Small intestine (tissue), 16 donors: ENCODE measurements around the gene SCNN1B. TPM values are rescaled to one million over a fixed set of nuclear protein-coding genes. Genes with fewer than 3 reads are reported as not detected.
"Not testable (repeated sequence)": the region's sequence is repeated elsewhere in the genome, so short reads cannot be mapped to it uniquely, and the experiment has no call there.

Source experiments
- DNase-seq, 2 donors: peaks; one replicate each; pipeline versions ENCODE4 v3.0.0 to v3.0.0-alpha.2; 2013
- FAIRE-seq: peaks from 2 replicates; lab custom pipeline; 2012; peaks lifted over from hg19 to GRCh38; lab: Jason Lieb, UNC
- H3K27ac ChIP-seq, 3 donors: one replicate each; pipeline ENCODE4 v1.5.1; 2013; ENCODE audit warnings: low read length in 2 of 3, mild to moderate bottlenecking in 2 of 3, control low read depth in 1 of 3, inconsistent platforms in 1 of 3, low read depth in 1 of 3, moderate library complexity in 1 of 3
- H3K27me3 ChIP-seq, 3 donors: one replicate each; pipeline ENCODE4 v1.6.1; 2013; ENCODE audit warnings: low read length in 3 of 3, inconsistent platforms in 1 of 3; ENCODE audit not compliant: control insufficient read depth in 3 of 3, insufficient read depth in 3 of 3
- H3K36me3 ChIP-seq, 3 donors: one replicate each; pipeline ENCODE4 v1.6.1; 2013; ENCODE audit warnings: low read length in 3 of 3, inconsistent platforms in 1 of 3, low read depth in 1 of 3, mild to moderate bottlenecking in 1 of 3, moderate library complexity in 1 of 3; ENCODE audit not compliant: control insufficient read depth in 3 of 3, insufficient read depth in 2 of 3
- H3K4me1 ChIP-seq, 3 donors: one replicate each; pipeline ENCODE4 v1.6.1; 2013; ENCODE audit warnings: low read length in 2 of 3, inconsistent platforms in 1 of 3, low read depth in 1 of 3, mild to moderate bottlenecking in 1 of 3, moderate library complexity in 1 of 3; ENCODE audit not compliant: control insufficient read depth in 3 of 3, insufficient read depth in 2 of 3
- H3K4me3 ChIP-seq, 3 donors: one replicate each; pipeline ENCODE4 v1.5.1; 2013; ENCODE audit warnings: low read length in 3 of 3, control low read depth in 1 of 3, inconsistent platforms in 1 of 3, low read depth in 1 of 3, mild to moderate bottlenecking in 1 of 3, moderate library complexity in 1 of 3
- H3K9me3 ChIP-seq, 2 donors: one replicate each; pipeline ENCODE4 v1.6.1; 2013; ENCODE audit warnings: low read depth in 1 of 2, low read length in 1 of 2; ENCODE audit not compliant: control insufficient read depth in 2 of 2, insufficient read depth in 1 of 2
- WGBS, 3 donors: extraction: QIAGEN DNeasy Blood & Tissue Kit; methylation state at CpG; one replicate each; pipeline ENCODE4 v1.1.7; 2013; 5-methylcytosine and 5-hydroxymethylcytosine counted together
- long read RNA-seq, 10 donors: transcript quantifications; one replicate each; lab custom pipeline, GENCODE V29; 2026
- polyA plus RNA-seq, 4 donors: library from polyadenylated mRNA; stranded (reverse) in 3 of 4; unstranded in 1 of 4; fragments of 200-250 nt in 3 of 4; fragments of 120-200 nt in 1 of 4; gene quantifications; one replicate each; pipeline versions ENCODE4 v1.2.1 to v1.2.3, GENCODE V29; 2013
- donor health status: healthy with polysubstance abuse.
- donor health status: control.
- donor health status: control.
- donor health status: Bipolar disorder and iron deficiency.
- donor health status: healthy.

SCNN1B gene, protein sequence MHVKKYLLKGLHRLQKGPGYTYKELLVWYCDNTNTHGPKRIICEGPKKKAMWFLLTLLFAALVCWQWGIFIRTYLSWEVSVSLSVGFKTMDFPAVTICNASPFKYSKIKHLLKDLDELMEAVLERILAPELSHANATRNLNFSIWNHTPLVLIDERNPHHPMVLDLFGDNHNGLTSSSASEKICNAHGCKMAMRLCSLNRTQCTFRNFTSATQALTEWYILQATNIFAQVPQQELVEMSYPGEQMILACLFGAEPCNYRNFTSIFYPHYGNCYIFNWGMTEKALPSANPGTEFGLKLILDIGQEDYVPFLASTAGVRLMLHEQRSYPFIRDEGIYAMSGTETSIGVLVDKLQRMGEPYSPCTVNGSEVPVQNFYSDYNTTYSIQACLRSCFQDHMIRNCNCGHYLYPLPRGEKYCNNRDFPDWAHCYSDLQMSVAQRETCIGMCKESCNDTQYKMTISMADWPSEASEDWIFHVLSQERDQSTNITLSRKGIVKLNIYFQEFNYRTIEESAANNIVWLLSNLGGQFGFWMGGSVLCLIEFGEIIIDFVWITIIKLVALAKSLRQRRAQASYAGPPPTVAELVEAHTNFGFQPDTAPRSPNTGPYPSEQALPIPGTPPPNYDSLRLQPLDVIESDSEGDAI
- polyA plus RNA-seq = 1 to 10 TPM in 2 of 4 donors, not detected in 2; 2.2 to 5.1 TPM
- long read RNA-seq, donor 1 = 0 reads
- long read RNA-seq, donor 2 = 0 reads
- long read RNA-seq, donor 3 = 0 reads
- long read RNA-seq, donor 4 = 0 reads
- long read RNA-seq, donor 5 = 0 reads
- long read RNA-seq, donor 6 = 0 reads
- long read RNA-seq, donor 7 = 0 reads
- long read RNA-seq, donor 8 = 0 reads
- long read RNA-seq, donor 9 = 0 reads
- long read RNA-seq, donor 10 = 0 reads

GRCh38 chr16:23302045-23302956 is at the start of gene SCNN1B:
SCNN1B (plus strand) TSS chr16:23302302; CDS start chr16:23348600, 46,298 bp downstream.
- Histone ChIP-seq H3K27me3 (peaks cover 5 to 23% (median 14%) of the 10 kb centered on the region in 3 donors), H3K4me1 (no peaks in the 10 kb centered on the region), H3K27ac (no peak within 1 kb of the TSS), H3K4me3 (peak within 1 kb of the TSS in 2 of 3 donors; percentile 12 to 44), H3K9me3 (no peaks in the 10 kb centered on the region), H3K36me3 (no peaks in the 10 kb centered on the region)
- FAIRE-seq (no peak), DNase-seq (no peak)
- WGBS, 3 donors = 3 to 5% (median 4%) methylated on average over 31 to 81 of the region's 81 CpGs

GRCh38 chr16:23252310-23252709 is 49.8 kb upstream of the SCNN1B start:
- 82 to 88% (median 85%) methylated on average over 5 of the region's 5 CpGs for WGBS, 3 donors
- FAIRE-seq = no peak

DNA sequence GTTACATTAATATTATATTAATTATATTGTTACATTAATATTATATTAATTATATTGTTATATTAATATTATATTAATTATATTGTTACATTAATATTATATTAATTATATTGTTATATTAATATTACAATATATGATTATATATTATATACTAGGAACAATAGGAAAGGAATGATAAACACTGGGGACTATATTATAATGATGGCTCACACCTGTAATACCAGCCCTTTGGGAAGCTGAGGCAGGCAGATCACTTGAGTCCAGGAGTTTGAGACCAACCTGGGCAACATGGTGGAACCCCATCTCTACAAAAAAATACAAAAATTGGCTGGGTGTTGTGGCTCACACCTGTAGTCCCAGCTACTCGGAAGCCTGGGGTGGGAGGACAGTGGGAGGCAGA is 48.5 kb upstream of the SCNN1B start:
- not testable (repeated sequence) for H3K9me3 ChIP-seq, FAIRE-seq
- WGBS, 3 donors = 71 to 84% (median 76%) methylated on average over 1 of the region's 1 CpG

More at GRCh38 chr16:23252310-23252709, 49.8 kb upstream of the SCNN1B start:
- H3K27ac ChIP-seq = no peak overlapping the region
- no peaks in the 10 kb centered on the region for H3K36me3 ChIP-seq
- H3K4me1 ChIP-seq = no peaks in the 10 kb centered on the region
- peaks cover 0 to 2% (median 0%) of the 10 kb centered on the region in 3 donors for H3K27me3 ChIP-seq
- no peak for DNase-seq
- H3K9me3 ChIP-seq = no peaks in the 10 kb centered on the region
- H3K4me3 ChIP-seq = no peak overlapping the region

GRCh38 chr16:23254338-23254737 is 47.8 kb upstream of the SCNN1B start:
- 55 to 63% (median 56%) methylated on average over 4 of the region's 4 CpGs for WGBS, 3 donors
- no peak for FAIRE-seq

More for the DNA sequence above, 48.5 kb upstream of the SCNN1B start:
- H3K27ac ChIP-seq, H3K4me3 ChIP-seq, H3K4me1 ChIP-seq, DNase-seq, H3K27me3 ChIP-seq, H3K36me3 ChIP-seq: not testable (repeated sequence)

DNA sequence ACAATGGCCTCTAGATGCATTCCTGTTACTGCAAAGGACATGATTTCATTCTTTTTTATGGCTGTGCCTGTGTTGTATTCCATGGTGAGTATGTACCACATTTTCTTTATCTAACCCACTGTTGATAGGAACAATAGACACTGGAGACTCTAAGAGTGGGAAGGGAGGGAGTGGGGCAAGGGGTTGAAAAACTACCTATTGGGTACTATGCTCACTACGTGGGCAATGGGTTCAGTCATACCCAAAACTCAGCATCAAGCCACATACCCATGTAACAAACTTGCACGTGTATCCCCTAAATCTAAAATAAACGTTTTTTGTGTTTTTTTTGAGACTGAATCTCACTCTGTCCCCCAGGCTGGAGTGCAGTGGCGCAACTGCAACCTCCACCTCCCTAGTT is 47.1 kb upstream of the SCNN1B start:
- Histone ChIP-seq H3K4me3 (no peak overlapping the region), H3K36me3 (no peaks in the 10 kb centered on the region), H3K27ac (no peak overlapping the region), H3K9me3 (no peaks in the 10 kb centered on the region), H3K4me1 (no peaks in the 10 kb centered on the region), H3K27me3 (peaks cover 0 to 2% (median 0%) of the 10 kb centered on the region in 3 donors)
- WGBS, 3 donors = 47 to 55% (median 54%) methylated on average over 4 of the region's 4 CpGs
- no peak for DNase-seq
- FAIRE-seq = no peak

More at GRCh38 chr16:23254338-23254737, 47.8 kb upstream of the SCNN1B start:
- no peaks in the 10 kb centered on the region for H3K4me1 ChIP-seq
- no peaks in the 10 kb centered on the region for H3K36me3 ChIP-seq
- H3K9me3 ChIP-seq = no peaks in the 10 kb centered on the region
- no peak for DNase-seq
- no peak overlapping the region for H3K27ac ChIP-seq
- no peak overlapping the region for H3K4me3 ChIP-seq
- H3K27me3 ChIP-seq = peaks cover 0 to 2% (median 0%) of the 10 kb centered on the region in 3 donors

GRCh38 chr16:23256440-23256839 is 45.7 kb upstream of the SCNN1B start:
- 32 to 64% (median 48%) methylated on average over 3 of the region's 3 CpGs for WGBS, 3 donors
- Histone ChIP-seq H3K9me3 (no peaks in the 10 kb centered on the region), H3K36me3 (no peaks in the 10 kb centered on the region), H3K4me3 (no peak overlapping the region), H3K27me3 (peaks cover 0 to 4% (median 0%) of the 10 kb centered on the region in 3 donors), H3K27ac (no peak overlapping the region), H3K4me1 (no peaks in the 10 kb centered on the region)
- no peak for FAIRE-seq
- DNase-seq = peak in 1 of 2 donors; percentile 6

DNA sequence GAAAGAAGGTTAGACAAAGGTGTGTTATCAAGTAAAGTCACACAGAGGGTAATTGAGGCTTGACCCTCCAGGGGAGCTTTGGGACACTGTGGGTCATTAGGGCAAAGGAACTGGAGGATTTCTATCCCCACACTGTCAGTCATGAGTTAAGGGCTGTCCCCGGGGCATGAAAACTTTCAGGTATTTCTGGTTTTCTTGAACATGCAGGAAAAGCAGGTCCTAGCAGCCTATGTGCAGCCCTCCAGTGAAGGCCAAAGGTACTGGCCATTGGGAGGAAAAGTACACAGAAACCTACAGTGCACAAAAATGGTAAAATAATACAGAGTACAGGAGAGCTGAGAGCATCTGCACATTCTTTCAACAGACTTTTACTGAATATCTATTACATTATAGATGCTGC is 44.4 kb upstream of the SCNN1B start:
- FAIRE-seq = no peak
- Histone ChIP-seq H3K4me3 (no peak overlapping the region), H3K4me1 (no peaks in the 10 kb centered on the region), H3K27ac (no peak overlapping the region), H3K36me3 (no peaks in the 10 kb centered on the region), H3K9me3 (no peaks in the 10 kb centered on the region), H3K27me3 (peaks cover 0 to 4% (median 0%) of the 10 kb centered on the region in 3 donors)
- no peak for DNase-seq
- WGBS, 3 donors = 25 to 61% (median 33%) methylated on average over 1 of the region's 1 CpG
